ENCODE data around the gene SULT1C4.

The SULT1C4 gene

GRCh38 chr2:108370080-108370479, 7.7 kb upstream of the SULT1C4 start:
- DNase-seq (ENCODE audit: low spot score): no peak

GRCh38 chr2:108376774-108377173, 980 bp upstream of the SULT1C4 start:
- DNase-seq (ENCODE audit: low spot score): no peak

- DNase-seq (ENCODE audit: low spot score): no peak
Measured at GRCh38 chr2:108377401-108377800, 353 bp upstream of the SULT1C4 start.

- DNase-seq (ENCODE audit: low spot score): no peak
Measured at GRCh38 chr2:108378851-108379250, 1.1 kb downstream of the SULT1C4 start.

GRCh38 chr2:108382196-108382595, 4.4 kb downstream of the SULT1C4 start:
- no peak for DNase-seq (ENCODE audit: low spot score)

- no peak for DNase-seq (ENCODE audit: low spot score)
Measured at GRCh38 chr2:108383146-108383830, 5.5 kb downstream of the SULT1C4 start.

- no peak for DNase-seq (ENCODE audit: low spot score)
Measured at GRCh38 chr2:108384662-108385393, 7.1 kb downstream of the SULT1C4 start.

- no peak for DNase-seq (ENCODE audit: low spot score)
Measured at GRCh38 chr2:108385411-108386071, 7.8 kb downstream of the SULT1C4 start.

- no peak for DNase-seq (ENCODE audit: low spot score)
Measured at GRCh38 chr2:108388045-108388444, 10.3 kb downstream of the SULT1C4 start.

- no peak for DNase-seq (ENCODE audit: low spot score)
Measured at GRCh38 chr2:108390340-108390739, 12.6 kb downstream of the SULT1C4 start.

- no peak for DNase-seq (ENCODE audit: low spot score)
Measured at GRCh38 chr2:108392029-108392428, 14.3 kb downstream of the SULT1C4 start.

GRCh38 chr2:108393197-108393596, 15.4 kb downstream of the SULT1C4 start:
- no peak for DNase-seq (ENCODE audit: low spot score)

- DNase-seq (ENCODE audit: low spot score): no peak
Measured at GRCh38 chr2:108395155-108395554, 17.4 kb downstream of the SULT1C4 start.

- no peak for DNase-seq (ENCODE audit: low spot score)
Measured at GRCh38 chr2:108396845-108397244, 19.1 kb downstream of the SULT1C4 start.

- no peak for DNase-seq (ENCODE audit: low spot score)
Measured at GRCh38 chr2:108399479-108399878, 21.7 kb downstream of the SULT1C4 start.

- no peak for DNase-seq (ENCODE audit: low spot score)
Measured at GRCh38 chr2:108401800-108402199, 24.0 kb downstream of the SULT1C4 start.

GRCh38 chr2:108403494-108403893, 25.7 kb downstream of the SULT1C4 start:
- DNase-seq (ENCODE audit: low spot score): no peak

- no peak for DNase-seq (ENCODE audit: low spot score)
Measured at GRCh38 chr2:108404784-108405397, 27.1 kb downstream of the SULT1C4 start.

GRCh38 chr2:108407864-108408729, 30.3 kb downstream of the SULT1C4 start:
- no peak for DNase-seq (ENCODE audit: low spot score)

- no peak for DNase-seq (ENCODE audit: low spot score)
Measured at GRCh38 chr2:108409768-108410167, 32.0 kb downstream of the SULT1C4 start.

- DNase-seq (ENCODE audit: low spot score): no peak
Measured at GRCh38 chr2:108412995-108413710, 35.4 kb downstream of the SULT1C4 start.

All from D341Med (cell line).